Keratinocyte (primary cell): ENCODE results near the gene ILKAP. TPM values are rescaled to one million over a fixed set of nuclear protein-coding genes. Genes with fewer than 3 reads are reported as not detected.

Experiments used
- DNase-seq: peaks from one replicate; pipeline ENCODE4 v3.0.0-alpha.2; 2011; ENCODE audit warnings: low read depth, missing footprints, low spot score
- FAIRE-seq: peaks from 2 replicates; lab custom pipeline; 2011; peaks lifted over from hg19 to GRCh38; lab: Jason Lieb, UNC
- H2AFZ ChIP-seq: 2 replicates; pipeline ENCODE4 v1.6.0; 2012; ENCODE audit warnings: low read length, control low read depth, inconsistent platforms; ENCODE audit not compliant: control insufficient read depth
- H3K27ac ChIP-seq: 2 replicates; pipeline ENCODE4 v1.5.1; 2011; ENCODE audit warnings: low read length; ENCODE audit not compliant: control insufficient read depth, insufficient read depth
- H3K27me3 ChIP-seq: 3 replicates; pipeline ENCODE4 v1.6.0; 2011; ENCODE audit warnings: low read length; ENCODE audit not compliant: control insufficient read depth, insufficient read depth; ENCODE audit errors: extremely low read depth
- H3K36me3 ChIP-seq, 2 experiments: 2 replicates in 1 of 2; 3 replicates in 1 of 2; pipeline ENCODE4 v1.5.1; 2011; ENCODE audit warnings: low read length in 2 of 2, mild to moderate bottlenecking in 1 of 2; ENCODE audit not compliant: control insufficient read depth in 2 of 2, insufficient read depth in 2 of 2; ENCODE audit errors: extremely low read depth in 1 of 2
- H3K4me1 ChIP-seq: 3 replicates; pipeline ENCODE4 v1.5.1; 2011; ENCODE audit warnings: low read length; ENCODE audit not compliant: control insufficient read depth, insufficient read depth; ENCODE audit errors: extremely low read depth
- H3K4me2 ChIP-seq: 3 replicates; pipeline ENCODE4 v1.6.0; 2011; ENCODE audit warnings: low read depth, low read length; ENCODE audit not compliant: control insufficient read depth, insufficient read depth; ENCODE audit errors: extremely low read depth
- H3K4me3 ChIP-seq, 3 experiments: fragments of 200-600 bp in 1 of 3; sonication (generic) in 1 of 3; 2 replicates in 2 of 3; 3 replicates in 1 of 3; pipeline ENCODE4 v1.5.1; 2011 to 2016; ENCODE audit warnings: low read length in 3 of 3, mild to moderate bottlenecking in 3 of 3, control low read depth in 2 of 3, inconsistent platforms in 1 of 3, low read depth in 1 of 3, mixed read lengths in 1 of 3, mixed run types in 1 of 3, moderate library complexity in 1 of 3; ENCODE audit not compliant: control insufficient read depth in 2 of 3, insufficient read depth in 2 of 3; ENCODE audit errors: extremely low read depth in 1 of 3
- H3K79me2 ChIP-seq: 2 replicates; pipeline ENCODE4 v1.6.0; 2012; ENCODE audit warnings: low read length; ENCODE audit not compliant: control insufficient read depth, insufficient read depth
- H3K9ac ChIP-seq: 3 replicates; pipeline ENCODE4 v1.6.0; 2011; ENCODE audit warnings: low read length; ENCODE audit not compliant: control insufficient read depth, insufficient read depth; ENCODE audit errors: extremely low read depth
- H3K9me1 ChIP-seq: 3 replicates; pipeline ENCODE4 v1.6.0; 2011; ENCODE audit warnings: low read length; ENCODE audit not compliant: control insufficient read depth, insufficient read depth; ENCODE audit errors: extremely low read depth
- H3K9me3 ChIP-seq: 2 replicates; pipeline ENCODE4 v1.5.1; 2012; ENCODE audit warnings: low read depth, low read length; ENCODE audit not compliant: control insufficient read depth
- H4K20me1 ChIP-seq: 3 replicates; pipeline ENCODE4 v1.6.0; 2011; ENCODE audit warnings: low read length; ENCODE audit not compliant: control insufficient read depth, insufficient read depth; ENCODE audit errors: extremely low read depth
- EZH2 ChIP-seq: IDR thresholded peaks from one replicate; pipeline ENCODE4 v1.6.1; 2012; ENCODE audit warnings: inconsistent platforms, mild to moderate bottlenecking, low read length, moderate library complexity
- dilution Hi-C: fragments of 300-500 bp; cut with MboI; formaldehyde crosslinking; loops from one replicate; pipeline ENCODE4 v1.7.0; 2020; ENCODE audit warnings: low sequenced_read_pairs; ENCODE audit not compliant: extremely low pct_ligation_motif_present
- polyA plus RNA-seq, 5 experiments: library from polyadenylated mRNA; depleted of rRNA in 3 of 5; stranded (reverse) in 3 of 5; stranded (forward) in 1 of 5; unstranded in 1 of 5; fragments of >200 nt; gene quantifications; 1 replicate in 1 of 5; 2 replicates in 3 of 5; 3 replicates in 1 of 5; pipeline versions ENCODE4 v1.2.1 to v1.2.3, GENCODE V29; 2011 to 2012; ENCODE audit warnings: missing spikeins in 2 of 5, low read depth in 1 of 5, low replicate concordance in 1 of 5
- TF ChIP-seq, protein P1 (sequence below), 3 experiments: IDR thresholded peaks in 1 of 3; conservative IDR thresholded peaks in 1 of 3; optimal IDR thresholded peaks in 1 of 3; 2 replicates in 2 of 3; 3 replicates in 1 of 3; pipeline versions ENCODE3 to v1.5.1; 2011; ENCODE audit warnings: low read length in 3 of 3, mild to moderate bottlenecking in 3 of 3, moderate library complexity in 2 of 3, control low read depth in 1 of 3, inconsistent platforms in 1 of 3; ENCODE audit not compliant: insufficient read depth in 2 of 3; ENCODE audit errors: extremely low read depth in 1 of 3

Gene ILKAP
- polyA plus RNA-seq, 1 donor (not counting 4 experiments of a cell fraction or from before 2014, with no cell fraction given), result 39.1 TPM

DNA sequence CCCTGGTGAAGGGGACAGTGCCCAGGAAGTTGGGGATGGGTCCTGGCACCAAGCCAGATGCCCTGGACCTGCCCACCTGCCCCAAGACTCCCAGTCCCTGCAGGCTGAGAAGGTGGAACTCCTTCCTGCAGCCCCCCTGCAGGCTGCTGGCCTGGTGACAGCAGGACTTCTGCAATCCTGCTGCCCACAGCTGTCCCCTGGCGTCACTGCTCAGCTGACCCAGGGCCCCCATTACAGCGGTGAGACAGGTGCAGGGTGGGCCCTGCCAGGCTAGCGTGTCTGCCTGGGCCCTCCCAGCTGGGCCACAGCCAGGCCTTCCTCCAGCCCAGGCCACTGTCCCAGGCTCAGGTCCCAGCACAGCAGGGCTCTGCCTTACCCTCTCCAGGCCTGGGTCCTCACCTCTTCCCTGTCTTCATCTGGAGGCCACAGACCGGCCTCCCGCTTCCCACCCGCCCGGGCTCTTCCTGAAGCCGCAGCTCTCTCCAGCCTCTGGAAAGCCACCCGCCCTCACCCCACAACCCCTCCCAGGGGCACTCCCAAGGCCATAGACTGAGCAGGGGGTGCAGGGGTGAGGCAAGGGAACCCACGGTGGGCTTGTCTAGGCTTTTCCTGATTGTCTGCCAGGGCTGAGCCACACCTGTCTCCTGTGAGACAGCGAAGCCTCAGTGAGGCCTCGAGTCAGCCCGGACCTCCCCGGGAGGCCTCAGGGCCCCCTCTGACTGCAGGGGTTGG, 53.5 kb downstream of the ILKAP start:
- dilution Hi-C loops, result no loop called here
- H3K9me1 ChIP-seq, result no peaks in the 10 kb centered on the region
- no peaks in the 10 kb centered on the region for H3K36me3 ChIP-seq
- no peak overlapping the region for H3K27ac ChIP-seq
- H3K4me1 ChIP-seq, result no peaks in the 10 kb centered on the region
- H4K20me1 ChIP-seq, result no peaks in the 10 kb centered on the region
- no peak overlapping the region for H3K4me2 ChIP-seq
- no peak overlapping the region for H3K9ac ChIP-seq
- FAIRE-seq (no peak), DNase-seq (no peak)
- TF ChIP-seq, protein P1, sequence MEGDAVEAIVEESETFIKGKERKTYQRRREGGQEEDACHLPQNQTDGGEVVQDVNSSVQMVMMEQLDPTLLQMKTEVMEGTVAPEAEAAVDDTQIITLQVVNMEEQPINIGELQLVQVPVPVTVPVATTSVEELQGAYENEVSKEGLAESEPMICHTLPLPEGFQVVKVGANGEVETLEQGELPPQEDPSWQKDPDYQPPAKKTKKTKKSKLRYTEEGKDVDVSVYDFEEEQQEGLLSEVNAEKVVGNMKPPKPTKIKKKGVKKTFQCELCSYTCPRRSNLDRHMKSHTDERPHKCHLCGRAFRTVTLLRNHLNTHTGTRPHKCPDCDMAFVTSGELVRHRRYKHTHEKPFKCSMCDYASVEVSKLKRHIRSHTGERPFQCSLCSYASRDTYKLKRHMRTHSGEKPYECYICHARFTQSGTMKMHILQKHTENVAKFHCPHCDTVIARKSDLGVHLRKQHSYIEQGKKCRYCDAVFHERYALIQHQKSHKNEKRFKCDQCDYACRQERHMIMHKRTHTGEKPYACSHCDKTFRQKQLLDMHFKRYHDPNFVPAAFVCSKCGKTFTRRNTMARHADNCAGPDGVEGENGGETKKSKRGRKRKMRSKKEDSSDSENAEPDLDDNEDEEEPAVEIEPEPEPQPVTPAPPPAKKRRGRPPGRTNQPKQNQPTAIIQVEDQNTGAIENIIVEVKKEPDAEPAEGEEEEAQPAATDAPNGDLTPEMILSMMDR (optimal IDR thresholded peaks at IDR 0.05 in 1 of 3, IDR thresholded peaks at IDR 0.05 in 1 of 3, conservative IDR thresholded peaks at IDR 0.05 in 1 of 3; ENCODE audit: extremely low read depth in 1 of 3, insufficient read depth in 2 of 3, low read length in 3 of 3), result no peak
- no peak for TF ChIP-seq EZH2
- H3K79me2 ChIP-seq, result no peaks in the 10 kb centered on the region
- no peaks in the 10 kb centered on the region for H3K27me3 ChIP-seq
- no peak overlapping the region for H2AFZ ChIP-seq
- H3K4me3 ChIP-seq, result no peak overlapping the region
- H3K9me3 ChIP-seq, result no peaks in the 10 kb centered on the region

DNA sequence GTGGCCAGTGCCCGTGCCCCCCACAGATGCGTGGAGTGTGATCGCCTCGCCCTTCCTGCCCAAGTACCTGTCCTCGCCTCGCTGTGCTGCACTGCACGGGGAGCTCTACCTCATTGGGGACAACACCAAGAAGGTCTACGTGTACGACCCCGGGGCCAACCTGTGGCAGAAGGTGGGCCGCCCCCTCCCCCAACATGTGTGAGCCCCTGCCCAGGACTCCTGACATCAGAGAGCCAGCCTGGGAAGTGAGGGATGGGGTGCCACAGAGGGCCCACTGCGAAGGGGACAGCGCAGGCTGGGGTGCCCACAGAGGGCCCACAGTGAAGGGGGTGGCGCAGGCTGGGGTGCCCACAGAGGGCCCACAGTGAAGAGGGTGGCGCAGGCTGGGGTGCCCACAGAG, 54.5 kb downstream of the ILKAP start:
- H3K79me2 ChIP-seq, result no peaks in the 10 kb centered on the region
- no peak overlapping the region for H3K4me3 ChIP-seq
- TF ChIP-seq, protein P1 (optimal IDR thresholded peaks at IDR 0.05 in 1 of 3, IDR thresholded peaks at IDR 0.05 in 1 of 3, conservative IDR thresholded peaks at IDR 0.05 in 1 of 3; ENCODE audit: extremely low read depth in 1 of 3, insufficient read depth in 2 of 3, low read length in 3 of 3), result no peak
- no peak for TF ChIP-seq EZH2
- H2AFZ ChIP-seq, result no peak overlapping the region
- H3K4me1 ChIP-seq, result peaks cover under 1% of the 10 kb centered on the region
- no peak for DNase-seq
- dilution Hi-C loops, result no loop called here
- H3K27me3 ChIP-seq, result no peaks in the 10 kb centered on the region
- no peak for FAIRE-seq
- H3K9ac ChIP-seq, result no peak overlapping the region
- no peaks in the 10 kb centered on the region for H3K9me1 ChIP-seq
- no peaks in the 10 kb centered on the region for H4K20me1 ChIP-seq
- H3K27ac ChIP-seq, result no peak overlapping the region
- no peaks in the 10 kb centered on the region for H3K36me3 ChIP-seq
- H3K4me2 ChIP-seq, result no peak overlapping the region
- H3K9me3 ChIP-seq, result no peaks in the 10 kb centered on the region
